PC-3 (cell line): Measurements from ENCODE around the gene CFAP91. TPM values are rescaled to one million over a fixed set of nuclear protein-coding genes. Genes with fewer than 3 reads are reported as not detected.

Experiments used
- ATAC-seq: fragments of 200-7000 bp; cut with Tn5 transposase; 2 replicates; pipeline ENCODE4 v1.9.1; 2020; ENCODE audit warnings: mild to moderate bottlenecking, moderate library complexity
- BruUV-seq: library from RNA; stranded (reverse); fragments of 400-500 nt; replicated peaks from 2 replicates; lab custom pipeline; 2021; lab: Mats Ljungman, UMichigan
- CTCF ChIA-PET: fragments of 300-600 bp; sonication (Branson Sonifier 250); formaldehyde crosslinking; loops from one replicate; lab custom pipeline; 2022; ENCODE audit warnings: antibody characterized with exemption; lab: Charles Lee
- POLR2A ChIA-PET: fragments of 300-600 bp; sonication (Branson Sonifier 250); formaldehyde crosslinking; loops from one replicate; lab custom pipeline; 2022; ENCODE audit warnings: antibody characterized with exemption; ENCODE audit not compliant: unreplicated experiment; lab: Charles Lee
- DNase-seq: peaks from one replicate; pipeline ENCODE4 v3.0.0-alpha.2; 2015
- H2AFZ ChIP-seq: fragments of 300-600 bp; sonication (generic); 2 replicates; pipeline ENCODE4 v1.6.0; 2016; ENCODE audit warnings: antibody characterized with exemption, low read length
- H3F3A ChIP-seq: fragments of 300-600 bp; sonication (generic); one replicate; pipeline ENCODE4 v1.6.0; 2017; ENCODE audit warnings: antibody characterized with exemption, low read length, control low read depth, mild to moderate bottlenecking; ENCODE audit not compliant: unreplicated experiment
- H3K27ac ChIP-seq: fragments of 300-600 bp; sonication (generic); 2 replicates; pipeline ENCODE4 v1.5.1; 2016; ENCODE audit warnings: mild to moderate bottlenecking, low read length
- H3K27me3 ChIP-seq: fragments of 300-600 bp; sonication (generic); 2 replicates; pipeline ENCODE4 v1.6.1; 2016; ENCODE audit warnings: low read length, mixed read lengths
- H3K36me3 ChIP-seq: fragments of 300-600 bp; sonication (generic); 2 replicates; pipeline ENCODE4 v1.6.1; 2016; ENCODE audit warnings: low read depth, mixed run types, low read length, mixed read lengths
- H3K4me1 ChIP-seq: fragments of 300-600 bp; sonication (generic); 2 replicates; pipeline ENCODE4 v1.5.1; 2016; ENCODE audit warnings: low read length; ENCODE audit not compliant: insufficient read depth
- H3K4me2 ChIP-seq: fragments of 300-600 bp; sonication (generic); 2 replicates; pipeline ENCODE4 v1.6.0; 2016; ENCODE audit warnings: low read length
- H3K4me3 ChIP-seq: fragments of 300-600 bp; sonication (generic); 2 replicates; pipeline ENCODE4 v1.5.1; 2016; ENCODE audit warnings: mild to moderate bottlenecking, low read length, mixed read lengths
- H3K79me2 ChIP-seq: fragments of 300-600 bp; sonication (generic); 2 replicates; pipeline ENCODE4 v1.6.1; 2017; ENCODE audit warnings: low read length, mixed read lengths
- H3K9ac ChIP-seq: fragments of 300-600 bp; sonication (generic); 2 replicates; pipeline ENCODE4 v1.6.0; 2016; ENCODE audit warnings: mild to moderate bottlenecking, low read length
- H3K9me2 ChIP-seq: fragments of 300-600 bp; sonication (generic); replicated peaks from 2 replicates; pipeline ENCODE4 v1.6.1; 2016; ENCODE audit warnings: mixed run types, low read length, mixed read lengths
- H3K9me3 ChIP-seq: fragments of 300-600 bp; sonication (generic); 2 replicates; pipeline ENCODE4 v1.6.1; 2016; ENCODE audit warnings: low read length, mixed read lengths
- H4K20me1 ChIP-seq: fragments of 300-600 bp; sonication (generic); 2 replicates; pipeline ENCODE4 v1.6.1; 2016; ENCODE audit warnings: low read length, mixed read lengths
- CTCF ChIP-seq: fragments of 300-600 bp; sonication (generic); conservative IDR thresholded peaks from 2 replicates; pipeline ENCODE4 v1.5.1; 2017; ENCODE audit warnings: antibody characterized with exemption, low read depth, mild to moderate bottlenecking, low read length
- EZH2 ChIP-seq: fragments of 300-600 bp; sonication (generic); IDR thresholded peaks from one replicate; pipeline ENCODE4 v1.6.1; 2017; ENCODE audit warnings: antibody characterized with exemption, mild to moderate bottlenecking, low read length; ENCODE audit not compliant: unreplicated experiment
- EZH2phosphoT487 ChIP-seq: fragments of 300-600 bp; sonication (generic); IDR thresholded peaks from 2 replicates; pipeline ENCODE4 v1.6.1; 2018; ENCODE audit warnings: mild to moderate bottlenecking, antibody characterized with exemption, low read length, borderline replicate concordance
- intact Hi-C: fragments of 100-400 bp; cut with micrococcal nuclease; formaldehyde crosslinking; loops from 2 replicates; pipeline ENCODE4 v1.9.0; 2023
- total RNA-seq: library from RNA; depleted of rRNA; stranded (reverse); fragments of >200 nt; gene quantifications from 2 replicates; pipeline ENCODE4 v1.2.3, GENCODE V29; 2014

The CFAP91 gene
- total RNA-seq, 1 experiment from 2014 or later: 1.1 TPM

DNA sequence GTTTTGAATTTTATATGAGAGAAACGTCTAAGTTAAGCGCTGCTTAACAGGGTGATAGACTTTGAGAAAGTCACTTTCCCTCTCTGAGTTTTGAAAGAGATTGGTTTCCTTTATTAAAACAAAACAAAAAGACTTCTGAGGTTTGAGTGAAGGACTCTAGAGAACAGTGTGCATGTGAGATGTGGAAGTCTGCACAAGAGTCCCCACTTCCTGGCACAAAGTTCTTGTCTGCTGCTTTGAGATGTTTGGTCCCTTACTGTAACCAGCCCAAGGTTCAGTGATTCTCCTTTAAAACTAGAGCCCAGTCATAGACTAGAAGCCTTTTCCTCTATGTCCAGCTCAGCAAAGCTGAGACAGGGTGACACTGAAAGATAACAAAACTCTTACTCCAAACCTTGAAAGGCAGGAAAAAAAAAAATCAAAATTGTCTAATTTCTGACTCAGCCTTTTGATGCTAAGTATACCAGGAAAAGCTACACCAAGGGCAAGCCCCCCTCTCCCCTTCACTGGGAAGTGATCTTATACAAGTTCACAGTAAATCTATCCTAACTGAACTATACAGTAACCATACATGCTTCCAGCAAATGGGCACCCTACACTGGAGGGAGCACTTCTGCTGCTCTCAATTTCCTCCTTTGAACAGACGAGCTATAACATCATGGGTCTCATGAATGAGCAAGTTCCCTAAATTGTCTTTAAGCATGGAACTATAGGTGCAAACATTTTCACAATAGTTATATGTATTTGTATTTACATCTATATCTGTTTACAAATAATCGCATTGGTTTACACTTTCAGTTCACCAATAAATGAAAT, 44.7 kb upstream of the CFAP91 start:
- H4K20me1 ChIP-seq: no peaks in the 10 kb centered on the region

DNA sequence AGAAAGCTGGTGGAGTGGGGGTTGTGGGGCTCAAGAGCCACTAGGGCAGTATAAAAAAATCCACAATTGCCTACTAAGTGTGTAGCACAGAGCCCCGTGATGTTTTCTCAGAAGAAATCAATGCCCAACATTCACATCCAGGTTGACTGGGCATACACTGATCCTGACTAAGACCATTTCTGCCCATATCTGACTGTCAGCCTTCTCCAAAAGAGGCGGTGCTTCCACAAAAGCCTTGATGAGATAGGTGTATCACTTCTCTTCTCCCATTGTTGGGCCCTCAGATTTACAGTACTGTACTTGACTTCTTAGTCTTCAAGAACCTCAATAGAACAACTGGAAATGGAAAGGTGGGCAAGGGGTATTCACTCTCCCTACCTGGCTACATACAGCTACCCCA, 43.8 kb upstream of the CFAP91 start:
- Histone ChIP-seq H3K36me3 (no peaks in the 10 kb centered on the region), H3K79me2 (no peaks in the 10 kb centered on the region), H3K9me3 (no peaks in the 10 kb centered on the region), H4K20me1 (no peaks in the 10 kb centered on the region), H3K27me3 (no peaks in the 10 kb centered on the region), H2AFZ (no peak overlapping the region), H3F3A (peaks cover 8% of the 10 kb centered on the region), H3K4me2 (no peak overlapping the region), H3K9me2 (no peaks in the 10 kb centered on the region; the same call in 1 of the 2 replicates), H3K4me1 (peaks cover 30% of the 10 kb centered on the region), H3K27ac (no peak overlapping the region), H3K9ac (no peak overlapping the region), H3K4me3 (no peak overlapping the region)
- BruUV-seq: no TSS peak
- ChIA-PET POLR2A (no interaction called here), CTCF (no interaction called here)
- ATAC-seq: no peak
- TF ChIP-seq CTCF: no peak
- no peak for TF ChIP-seq EZH2phosphoT487
- no peak for TF ChIP-seq EZH2
- no peak for DNase-seq
- intact Hi-C loops: no loop called here

More for the DNA sequence above, 44.7 kb upstream of the CFAP91 start:
- Histone ChIP-seq H3K36me3 (no peaks in the 10 kb centered on the region), H3K4me2 (no peak overlapping the region), H3K27ac (no peak overlapping the region), H3K4me3 (no peak overlapping the region), H3K4me1 (peaks cover 22% of the 10 kb centered on the region), H2AFZ (no peak overlapping the region), H3K9me3 (no peaks in the 10 kb centered on the region), H3K9ac (no peak overlapping the region), H3K9me2 (no peaks in the 10 kb centered on the region; the same call in 1 of the 2 replicates), H3K27me3 (no peaks in the 10 kb centered on the region), H3K79me2 (no peaks in the 10 kb centered on the region), H3F3A (peaks cover under 1% of the 10 kb centered on the region)
- POLR2A ChIA-PET: no interaction called here
- CTCF ChIA-PET: no interaction called here
- no peak for DNase-seq
- intact Hi-C loops: no loop called here
- no peak for TF ChIP-seq EZH2
- no peak for TF ChIP-seq CTCF
- no peak for ATAC-seq
- BruUV-seq: no TSS peak
